Omental fat pad (tissue), 4 donors: Measurements from ENCODE around the gene RIMS4. TPM values are rescaled to one million over a fixed set of nuclear protein-coding genes. Genes with fewer than 3 reads are reported as not detected.

ENCODE experiments used
- ATAC-seq: fragments of 150-250 bp; one replicate; pipeline ENCODE4 v1.9.1; 2016; ENCODE audit warnings: mild to moderate bottlenecking, moderate library complexity; ENCODE audit not compliant: low FRiP score
- DNase-seq: peaks from one replicate; pipeline ENCODE4 v3.0.0-alpha.2; 2019; ENCODE audit warnings: low spot score
- CTCF ChIP-seq, 3 donors: fragments of 450-650 bp; IDR thresholded peaks; one replicate each; pipeline ENCODE4 v1.5.1; 2016 to 2017; ENCODE audit warnings: antibody characterized with exemption in 3 of 3, mild to moderate bottlenecking in 3 of 3, moderate library complexity in 2 of 3
- total RNA-seq, 4 donors: library from RNA; depleted of rRNA; stranded (reverse); fragments of >200 nt; gene quantifications; one replicate each; pipeline ENCODE4 v1.1.0, GENCODE V29; 2016

RIMS4 gene
- total RNA-seq, 4 donors from 2014 or later = 0.60 to 0.88 (median 0.72) TPM

GRCh38 chr20:44807051-44807683, 3.2 kb downstream of the RIMS4 start:
- no peak for TF ChIP-seq CTCF (IDR thresholded peaks at IDR 0.05)
- ATAC-seq = no peak
- no peak for DNase-seq

- DNase-seq (no peak), ATAC-seq (no peak)
- no peak for TF ChIP-seq CTCF (IDR thresholded peaks at IDR 0.05)
Measured at GRCh38 chr20:44805979-44806620, 4.2 kb downstream of the RIMS4 start.

- no peak for DNase-seq
- TF ChIP-seq CTCF (IDR thresholded peaks at IDR 0.05) = no peak
- ATAC-seq = no peak
Measured at GRCh38 chr20:44805335-44805978, 4.9 kb downstream of the RIMS4 start.

GRCh38 chr20:44803383-44803941, 6.9 kb downstream of the RIMS4 start:
- no peak for ATAC-seq
- TF ChIP-seq CTCF (IDR thresholded peaks at IDR 0.05) = no peak

GRCh38 chr20:44802702-44803101, 7.6 kb downstream of the RIMS4 start:
- TF ChIP-seq CTCF (IDR thresholded peaks at IDR 0.05) = no peak
- ATAC-seq = no peak
- no peak for DNase-seq

More at GRCh38 chr20:44803383-44803941, 6.9 kb downstream of the RIMS4 start:
- no peak for DNase-seq

GRCh38 chr20:44800391-44801046, 9.8 kb downstream of the RIMS4 start:
- DNase-seq = no peak
- TF ChIP-seq CTCF (IDR thresholded peaks at IDR 0.05) = no peak
- no peak for ATAC-seq
